DND-41 (cell line): ENCODE measurements around the gene DESI1.

Experiments used
- EZH2 ChIP-seq: IDR thresholded peaks from 3 replicates; pipeline ENCODE4 v1.6.1; 2012; ENCODE audit warnings: borderline replicate concordance, low read depth, mild to moderate bottlenecking, moderate library complexity, low read length, inconsistent platforms; ENCODE audit not compliant: severe bottlenecking
- TF ChIP-seq, protein P1 (sequence below): IDR thresholded peaks from 2 replicates; pipeline ENCODE4 v1.5.1; 2012; ENCODE audit warnings: borderline replicate concordance, low read length, moderate library complexity, mild to moderate bottlenecking; ENCODE audit not compliant: poor library complexity, severe bottlenecking; ENCODE audit errors: extremely low read depth

DNA sequence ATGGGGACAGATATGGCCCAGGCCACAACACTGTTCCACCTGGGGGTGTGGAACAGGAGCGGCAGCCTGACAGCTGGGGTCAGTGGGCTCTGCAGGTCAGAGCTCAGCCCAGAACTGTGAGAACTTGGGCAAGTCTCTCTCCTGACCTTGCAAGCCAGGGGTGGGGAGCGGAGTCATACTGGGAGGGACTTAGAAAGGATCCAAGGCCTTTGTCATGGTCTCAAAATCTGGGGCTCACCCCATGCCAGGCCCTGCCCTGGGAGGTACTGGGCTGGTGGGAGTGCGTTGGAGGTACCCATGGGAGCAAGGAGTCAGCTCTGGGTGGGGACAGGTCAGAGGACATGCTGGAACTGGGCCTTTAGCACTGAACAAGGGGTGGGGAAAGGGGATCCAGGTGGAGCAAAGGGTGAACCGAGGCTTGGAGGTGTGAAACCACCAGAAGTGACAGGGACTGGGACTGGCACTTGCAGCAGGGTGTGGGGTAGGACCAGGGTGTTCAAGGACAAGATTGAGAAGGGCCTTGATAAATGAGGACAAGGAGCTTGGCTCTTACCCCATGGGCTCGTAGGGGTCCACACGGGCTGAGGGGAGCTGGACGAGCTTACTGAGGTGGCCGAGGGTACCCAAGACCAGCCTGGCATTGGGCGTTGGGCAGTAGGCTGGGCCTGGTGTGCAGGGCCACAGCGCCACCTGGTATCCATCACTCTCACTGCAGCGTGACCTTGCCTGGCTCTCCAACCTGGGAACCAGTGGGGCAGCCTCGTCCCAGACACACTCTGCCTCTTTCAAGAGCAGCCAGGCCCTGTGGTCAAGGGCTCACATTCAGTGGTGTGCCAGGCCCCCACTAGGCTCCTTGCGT is 23.8 kb downstream of the DESI1 start:
- TF ChIP-seq, protein P1, sequence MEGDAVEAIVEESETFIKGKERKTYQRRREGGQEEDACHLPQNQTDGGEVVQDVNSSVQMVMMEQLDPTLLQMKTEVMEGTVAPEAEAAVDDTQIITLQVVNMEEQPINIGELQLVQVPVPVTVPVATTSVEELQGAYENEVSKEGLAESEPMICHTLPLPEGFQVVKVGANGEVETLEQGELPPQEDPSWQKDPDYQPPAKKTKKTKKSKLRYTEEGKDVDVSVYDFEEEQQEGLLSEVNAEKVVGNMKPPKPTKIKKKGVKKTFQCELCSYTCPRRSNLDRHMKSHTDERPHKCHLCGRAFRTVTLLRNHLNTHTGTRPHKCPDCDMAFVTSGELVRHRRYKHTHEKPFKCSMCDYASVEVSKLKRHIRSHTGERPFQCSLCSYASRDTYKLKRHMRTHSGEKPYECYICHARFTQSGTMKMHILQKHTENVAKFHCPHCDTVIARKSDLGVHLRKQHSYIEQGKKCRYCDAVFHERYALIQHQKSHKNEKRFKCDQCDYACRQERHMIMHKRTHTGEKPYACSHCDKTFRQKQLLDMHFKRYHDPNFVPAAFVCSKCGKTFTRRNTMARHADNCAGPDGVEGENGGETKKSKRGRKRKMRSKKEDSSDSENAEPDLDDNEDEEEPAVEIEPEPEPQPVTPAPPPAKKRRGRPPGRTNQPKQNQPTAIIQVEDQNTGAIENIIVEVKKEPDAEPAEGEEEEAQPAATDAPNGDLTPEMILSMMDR = peak; percentile 84
- no peak for TF ChIP-seq EZH2
